Measurements from ENCODE around the gene MYOZ2.
"Not testable (repeated sequence)": the region's sequence is repeated elsewhere in the genome, so short reads cannot be mapped to it uniquely, and the experiment has no call there.

The MYOZ2 gene

GRCh38 chr4:119152741-119153140, 17.1 kb downstream of the MYOZ2 start:
- no peak for TF ChIP-seq MYC (IDR thresholded peaks at IDR 0.05; ENCODE audit: low read depth, low read length)
- TF ChIP-seq MAX (IDR thresholded peaks at IDR 0.05; ENCODE audit: low read depth, low read length) = no peak
- TF ChIP-seq POLR2A (IDR thresholded peaks at IDR 0.05; ENCODE audit: extremely low read depth, insufficient read length) = no peak
- no peak for TF ChIP-seq CTCF (IDR thresholded peaks at IDR 0.05; ENCODE audit: low read depth, low read length)
- DNase-seq (ENCODE audit: low read depth) = no peak
- no peak overlapping the region for H3K4me3 ChIP-seq (ENCODE audit: low read depth, low read length)

- TF ChIP-seq CTCF (IDR thresholded peaks at IDR 0.05; ENCODE audit: low read depth, low read length) = no peak
- no peak for TF ChIP-seq MAX (IDR thresholded peaks at IDR 0.05; ENCODE audit: low read depth, low read length)
- TF ChIP-seq POLR2A (IDR thresholded peaks at IDR 0.05; ENCODE audit: extremely low read depth, insufficient read length) = no peak
- no peak for TF ChIP-seq MYC (IDR thresholded peaks at IDR 0.05; ENCODE audit: low read depth, low read length)
- H3K4me3 ChIP-seq (ENCODE audit: low read depth, low read length) = no peak overlapping the region
- DNase-seq (ENCODE audit: low read depth) = no peak
Measured at GRCh38 chr4:119162174-119162573, 26.5 kb downstream of the MYOZ2 start.

GRCh38 chr4:119165767-119166166, 30.1 kb downstream of the MYOZ2 start:
- no peak for DNase-seq (ENCODE audit: low read depth)
- no peak for TF ChIP-seq POLR2A (IDR thresholded peaks at IDR 0.05; ENCODE audit: extremely low read depth, insufficient read length)
- TF ChIP-seq CTCF (IDR thresholded peaks at IDR 0.05; ENCODE audit: low read depth, low read length) = no peak
- no peak for TF ChIP-seq MYC (IDR thresholded peaks at IDR 0.05; ENCODE audit: low read depth, low read length)
- TF ChIP-seq MAX (IDR thresholded peaks at IDR 0.05; ENCODE audit: low read depth, low read length) = no peak

GRCh38 chr4:119170195-119170594, 34.6 kb downstream of the MYOZ2 start:
- TF ChIP-seq POLR2A (IDR thresholded peaks at IDR 0.05; ENCODE audit: extremely low read depth, insufficient read length) = no peak
- no peak for TF ChIP-seq MAX (IDR thresholded peaks at IDR 0.05; ENCODE audit: low read depth, low read length)
- TF ChIP-seq MYC (IDR thresholded peaks at IDR 0.05; ENCODE audit: low read depth, low read length) = no peak
- no peak for TF ChIP-seq CTCF (IDR thresholded peaks at IDR 0.05; ENCODE audit: low read depth, low read length)
- DNase-seq (ENCODE audit: low read depth) = no peak
- no peak overlapping the region for H3K4me3 ChIP-seq (ENCODE audit: low read depth, low read length)

More at GRCh38 chr4:119165767-119166166, 30.1 kb downstream of the MYOZ2 start:
- H3K4me3 ChIP-seq (ENCODE audit: low read depth, low read length) = no peak overlapping the region

- DNase-seq (ENCODE audit: low read depth) = no peak
- no peak for TF ChIP-seq POLR2A (IDR thresholded peaks at IDR 0.05; ENCODE audit: extremely low read depth, insufficient read length)
- TF ChIP-seq CTCF (IDR thresholded peaks at IDR 0.05; ENCODE audit: low read depth, low read length) = no peak
- no peak for TF ChIP-seq MAX (IDR thresholded peaks at IDR 0.05; ENCODE audit: low read depth, low read length)
- no peak for TF ChIP-seq MYC (IDR thresholded peaks at IDR 0.05; ENCODE audit: low read depth, low read length)
Measured at GRCh38 chr4:119172223-119172622, 36.6 kb downstream of the MYOZ2 start.

GRCh38 chr4:119173729-119174361, 38.2 kb downstream of the MYOZ2 start:
- not testable (repeated sequence) for H3K4me3 ChIP-seq (ENCODE audit: low read depth, low read length); DNase-seq (ENCODE audit: low read depth)

More at GRCh38 chr4:119172223-119172622, 36.6 kb downstream of the MYOZ2 start:
- H3K4me3 ChIP-seq (ENCODE audit: low read depth, low read length) = no peak overlapping the region
